Right cardiac atrium (tissue), 5 donors: ENCODE results near the gene TES. TPM values are rescaled to one million over a fixed set of nuclear protein-coding genes. Genes with fewer than 3 reads are reported as not detected.

ENCODE experiments used
- ATAC-seq, 2 donors: fragments of 200-7000 bp; cut with Tn5 transposase; one replicate each; pipeline versions ENCODE4 v1.8.0 to v1.9.1; 2020; ENCODE audit warnings: moderate library complexity in 2 of 2, mild to moderate bottlenecking in 1 of 2
- DNase-seq, 3 donors: peaks; one replicate each; pipeline ENCODE4 v3.0.0-alpha.2; 2020
- H3K27ac ChIP-seq: one replicate; pipeline ENCODE4 v1.5.1; 2013; ENCODE audit warnings: mild to moderate bottlenecking, low read length, control low read depth, moderate library complexity
- H3K27me3 ChIP-seq: one replicate; pipeline ENCODE4 v1.6.1; 2013; ENCODE audit not compliant: control insufficient read depth, insufficient read depth
- H3K4me1 ChIP-seq: one replicate; pipeline ENCODE4 v1.6.1; 2013; ENCODE audit warnings: low read length; ENCODE audit not compliant: control insufficient read depth, insufficient read depth
- H3K4me3 ChIP-seq: one replicate; pipeline ENCODE4 v1.5.1; 2013; ENCODE audit warnings: low read length, control low read depth
- H3K9me3 ChIP-seq: one replicate; pipeline ENCODE4 v1.6.1; 2013; ENCODE audit warnings: low read length; ENCODE audit not compliant: control insufficient read depth
- WGBS: extraction: QIAGEN DNeasy Blood & Tissue Kit; methylation state at CpG from one replicate; pipeline ENCODE4 v1.1.7; 2013; 5-methylcytosine and 5-hydroxymethylcytosine counted together
- intact Hi-C, 4 donors: fragments of 100-400 bp; cut with DNase I; formaldehyde crosslinking; loops; one replicate each; pipeline versions ENCODE4 v1.11.0 to v1.14.0; 2022 to 2023
- polyA plus RNA-seq: library from polyadenylated mRNA; stranded (reverse); fragments of 200-250 nt; gene quantifications from one replicate; pipeline ENCODE4 v1.2.3, GENCODE V29; 2013
- total RNA-seq, 4 donors: library from RNA; stranded (reverse); fragmentation: NEBNext Ultra II Directional; extraction: Animal tissue kit (Norgen Biotek cat#: 25700); gene quantifications; one replicate each; pipeline ENCODE4 v1.2.1, GENCODE V29; 2021
- donor health status: healthy with polysubstance abuse.
- donor health status: DM: no; HTN: yes; CAD: no.
- donor health status: DM: no; HTN: no; CAD: no.
- donor health status: DM: no; HTN: yes; CAD: no; lungs with severe emphysema.
- donor health status: DM: yes; HTN: yes; CAD: no.

The TES gene
- total and polyA plus RNA-seq, 5 donors = 13.9 to 21.2 (median 17.4) TPM

GRCh38 chr7:116223588-116223987 is 13.2 kb downstream of the TES start:
- ATAC-seq (no peak), DNase-seq (no peak)
- Histone ChIP-seq H3K9me3 (no peaks in the 10 kb centered on the region), H3K4me1 (no peaks in the 10 kb centered on the region), H3K27ac (no peak overlapping the region), H3K4me3 (no peak overlapping the region), H3K27me3 (no peaks in the 10 kb centered on the region)
- WGBS = 93% methylated on average over 1 of the region's 1 CpG
- intact Hi-C loops = no loop called here

- Histone ChIP-seq H3K27me3 (no peaks in the 10 kb centered on the region), H3K9me3 (no peaks in the 10 kb centered on the region), H3K4me1 (no peaks in the 10 kb centered on the region), H3K4me3 (no peak overlapping the region), H3K27ac (no peak overlapping the region)
- ATAC-seq = no peak
- intact Hi-C loops = no loop called here
- 62% methylated on average over 2 of the region's 2 CpGs for WGBS
- no peak for DNase-seq
Measured at GRCh38 chr7:116224492-116225098, 14.3 kb downstream of the TES start.

- no peaks in the 10 kb centered on the region for H3K9me3 ChIP-seq
- H3K27me3 ChIP-seq = no peaks in the 10 kb centered on the region
- DNase-seq (no peak), ATAC-seq (no peak)
- intact Hi-C loops = no loop called here
- H3K4me3 ChIP-seq = no peak overlapping the region
- no peak overlapping the region for H3K27ac ChIP-seq
- H3K4me1 ChIP-seq = peaks cover 2% of the 10 kb centered on the region
Measured at GRCh38 chr7:116225860-116226259, 15.5 kb downstream of the TES start.

GRCh38 chr7:116226664-116227063 is 16.3 kb downstream of the TES start:
- 97% methylated on average over 2 of the region's 2 CpGs for WGBS
- Histone ChIP-seq H3K4me1 (peaks cover 6% of the 10 kb centered on the region), H3K27me3 (no peaks in the 10 kb centered on the region), H3K27ac (no peak overlapping the region), H3K4me3 (no peak overlapping the region), H3K9me3 (no peaks in the 10 kb centered on the region)
- DNase-seq (no peak), ATAC-seq (no peak)
- intact Hi-C loops = no loop called here

- Histone ChIP-seq H3K27ac (no peak overlapping the region), H3K9me3 (no peaks in the 10 kb centered on the region), H3K27me3 (no peaks in the 10 kb centered on the region), H3K4me3 (no peak overlapping the region), H3K4me1 (peaks cover 6% of the 10 kb centered on the region)
- intact Hi-C loops = no loop called here
- WGBS = 65% methylated on average over 2 of the region's 2 CpGs
- DNase-seq (no peak), ATAC-seq (no peak)
Measured at GRCh38 chr7:116227678-116228239, 17.4 kb downstream of the TES start.

GRCh38 chr7:116228241-116228640 is 17.9 kb downstream of the TES start:
- DNase-seq (no peak), ATAC-seq (no peak)
- 44% methylated on average over 5 of the region's 5 CpGs for WGBS
- Histone ChIP-seq H3K27me3 (no peaks in the 10 kb centered on the region), H3K4me1 (peaks cover 6% of the 10 kb centered on the region), H3K27ac (no peak overlapping the region), H3K9me3 (no peaks in the 10 kb centered on the region), H3K4me3 (no peak overlapping the region)
- intact Hi-C loops = no loop called here

- Histone ChIP-seq H3K27me3 (no peaks in the 10 kb centered on the region), H3K4me3 (no peak overlapping the region), H3K4me1 (peaks cover 6% of the 10 kb centered on the region), H3K9me3 (no peaks in the 10 kb centered on the region), H3K27ac (no peak overlapping the region)
- ATAC-seq = no peak
- DNase-seq = no peak
- intact Hi-C loops = no loop called here
Measured at GRCh38 chr7:116229366-116229765, 19.0 kb downstream of the TES start.

GRCh38 chr7:116230191-116231005 is 20.1 kb downstream of the TES start:
- intact Hi-C loops = loop anchor here in 2 of 4 donors (5.0 kb wide), 2 partner anchors 48 to 58 kb away; no protein-coding TSS in a partner anchor
- DNase-seq (no peak), ATAC-seq (peak; percentile 73 to 81)
- Histone ChIP-seq H3K4me1 (peaks cover 6% of the 10 kb centered on the region), H3K4me3 (no peak overlapping the region), H3K27ac (peak overlapping the region; percentile 73), H3K9me3 (no peaks in the 10 kb centered on the region), H3K27me3 (no peaks in the 10 kb centered on the region)
- 58% methylated on average over 4 of the region's 4 CpGs for WGBS

- Histone ChIP-seq H3K4me3 (no peak overlapping the region), H3K9me3 (no peaks in the 10 kb centered on the region), H3K27me3 (no peaks in the 10 kb centered on the region), H3K27ac (no peak overlapping the region), H3K4me1 (peaks cover 6% of the 10 kb centered on the region)
- intact Hi-C loops = loop anchor here in 2 of 4 donors (5.0 kb wide), 2 partner anchors 49 to 59 kb away; no protein-coding TSS in a partner anchor
- WGBS = 94% methylated on average over 2 of the region's 2 CpGs
- DNase-seq (no peak), ATAC-seq (no peak)
Measured at GRCh38 chr7:116231543-116231942, 21.2 kb downstream of the TES start.

GRCh38 chr7:116231949-116232348 is 21.6 kb downstream of the TES start:
- Histone ChIP-seq H3K9me3 (no peaks in the 10 kb centered on the region), H3K4me3 (no peak overlapping the region), H3K4me1 (peaks cover 6% of the 10 kb centered on the region), H3K27ac (no peak overlapping the region), H3K27me3 (no peaks in the 10 kb centered on the region)
- intact Hi-C loops = loop anchor here in 2 of 4 donors (5.0 kb wide), 2 partner anchors 50 to 60 kb away; no protein-coding TSS in a partner anchor
- 64% methylated on average over 1 of the region's 1 CpG for WGBS
- DNase-seq (no peak), ATAC-seq (no peak)

GRCh38 chr7:116232350-116232749 is 22.0 kb downstream of the TES start:
- Histone ChIP-seq H3K27ac (no peak overlapping the region), H3K4me3 (no peak overlapping the region), H3K9me3 (no peaks in the 10 kb centered on the region), H3K27me3 (no peaks in the 10 kb centered on the region), H3K4me1 (peaks cover 6% of the 10 kb centered on the region)
- DNase-seq (no peak), ATAC-seq (no peak)
- intact Hi-C loops = loop anchor here in 2 of 4 donors (5.0 kb wide), 2 partner anchors 50 to 60 kb away; no protein-coding TSS in a partner anchor
